8988T (cell line): ENCODE measurements around the gene POLR3GL.
"Not testable (repeated sequence)": the region's sequence is repeated elsewhere in the genome, so short reads cannot be mapped to it uniquely, and the experiment has no call there.

Experiments
- DNase-seq: peaks from one replicate; pipeline ENCODE4 v3.0.0; 2011

Gene POLR3GL, protein sequence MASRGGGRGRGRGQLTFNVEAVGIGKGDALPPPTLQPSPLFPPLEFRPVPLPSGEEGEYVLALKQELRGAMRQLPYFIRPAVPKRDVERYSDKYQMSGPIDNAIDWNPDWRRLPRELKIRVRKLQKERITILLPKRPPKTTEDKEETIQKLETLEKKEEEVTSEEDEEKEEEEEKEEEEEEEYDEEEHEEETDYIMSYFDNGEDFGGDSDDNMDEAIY

GRCh38 chr1:145964328-145965118 lies at the start of gene POLR3GL, which contains the start of gene ANKRD34A:
TSS of gene POLR3GL (plus strand) at chr1:145964690. CDS start at chr1:145974866, 10,176 bp downstream.
TSS of gene ANKRD34A (minus strand) at chr1:145964575. CDS start at chr1:145961759, 2,816 bp downstream.
- DNase-seq = peak; percentile 69

GRCh38 chr1:145916745-145917144 lies 47.7 kb upstream of the POLR3GL start:
- DNase-seq = no peak

DNA sequence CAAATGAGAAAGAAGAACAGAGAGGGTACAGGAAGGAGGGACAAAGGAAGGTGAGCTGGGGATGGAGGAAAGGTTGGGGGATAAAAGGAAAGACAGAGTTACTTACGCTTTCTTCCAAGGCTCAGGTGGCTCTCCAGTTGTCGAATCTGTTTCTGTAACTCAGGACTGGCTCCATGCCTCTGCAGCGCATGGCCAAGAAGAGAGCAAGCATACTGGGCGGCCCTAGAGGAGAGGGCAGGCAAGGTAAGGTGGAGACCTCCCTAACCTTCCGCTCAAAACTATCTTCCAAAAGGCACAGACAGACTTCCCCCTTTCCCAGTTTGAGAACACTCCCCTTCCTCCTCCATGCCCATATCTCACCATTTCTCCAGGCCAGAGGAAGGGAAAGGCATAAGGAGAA lies 46.9 kb upstream of the POLR3GL start:
- no peak for DNase-seq

GRCh38 chr1:145918144-145918991 lies 46.1 kb upstream of the POLR3GL start, which contains the start of gene PEX11B:
TSS of gene PEX11B (minus strand) at chr1:145918717. CDS start at chr1:145918688, 29 bp downstream.
- DNase-seq = peak; percentile 68

DNA sequence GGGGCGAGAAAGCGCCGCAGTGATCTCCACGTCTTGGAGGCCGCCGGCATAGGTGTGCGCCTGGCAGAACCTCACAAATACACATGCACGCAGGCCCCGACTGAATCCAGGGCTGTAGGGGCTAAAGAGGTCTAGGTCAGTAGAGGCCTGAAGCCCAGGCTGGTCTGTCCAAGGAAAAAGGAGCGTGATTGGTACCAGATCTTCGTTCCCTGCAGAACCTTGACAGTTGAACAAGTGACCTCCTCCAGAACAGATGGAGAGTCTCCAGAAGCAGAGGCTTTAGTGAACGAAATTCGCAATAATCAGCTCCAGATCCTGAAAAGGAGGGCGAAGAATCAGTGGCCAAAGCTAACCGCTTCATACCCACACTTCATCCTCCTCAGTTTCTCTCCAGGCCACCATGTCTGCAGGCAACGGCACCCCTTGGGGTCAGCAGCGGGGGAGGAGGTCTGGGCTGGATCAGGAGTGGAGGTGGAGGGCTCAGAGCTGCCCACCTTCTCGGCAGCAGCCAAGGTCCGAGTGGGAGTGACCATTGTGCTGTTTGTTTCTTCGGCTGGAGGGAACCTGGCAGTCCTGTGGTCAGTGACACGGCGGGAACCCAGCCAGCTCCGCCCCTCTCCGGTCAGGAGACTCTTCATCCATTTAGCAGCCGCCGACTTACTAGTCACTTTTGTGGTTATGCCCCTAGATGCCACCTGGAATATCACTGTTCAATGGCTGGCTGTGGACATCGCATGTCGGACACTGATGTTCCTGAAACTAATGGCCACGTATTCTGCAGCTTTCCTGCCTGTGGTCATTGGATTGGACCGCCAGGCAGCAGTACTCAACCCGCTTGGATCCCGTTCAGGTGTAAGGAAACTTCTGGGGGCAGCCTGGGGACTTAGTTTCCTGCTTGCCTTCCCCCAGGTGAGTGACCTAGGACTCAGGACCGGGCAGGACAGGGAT lies 45.2 kb upstream of the POLR3GL start:
- DNase-seq = peak; percentile 51

DNA sequence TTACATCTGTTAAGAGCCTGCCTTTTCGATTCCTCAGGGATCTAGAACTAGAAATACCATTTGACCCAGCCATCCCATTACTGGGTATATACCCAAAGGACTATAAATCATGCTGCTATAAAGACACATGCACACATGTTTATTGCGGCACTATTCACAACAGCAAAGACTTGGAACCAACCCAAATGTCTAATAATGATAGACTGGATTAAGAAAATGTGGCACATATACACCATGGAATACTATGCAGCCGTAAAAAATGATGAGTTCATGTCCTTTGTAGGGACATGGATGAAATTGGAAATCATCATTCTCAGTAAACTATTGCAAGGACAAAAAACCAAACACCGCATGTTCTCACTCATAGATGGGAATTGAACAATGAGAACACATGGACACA lies 44.2 kb upstream of the POLR3GL start:
- DNase-seq = not testable (repeated sequence)

DNA sequence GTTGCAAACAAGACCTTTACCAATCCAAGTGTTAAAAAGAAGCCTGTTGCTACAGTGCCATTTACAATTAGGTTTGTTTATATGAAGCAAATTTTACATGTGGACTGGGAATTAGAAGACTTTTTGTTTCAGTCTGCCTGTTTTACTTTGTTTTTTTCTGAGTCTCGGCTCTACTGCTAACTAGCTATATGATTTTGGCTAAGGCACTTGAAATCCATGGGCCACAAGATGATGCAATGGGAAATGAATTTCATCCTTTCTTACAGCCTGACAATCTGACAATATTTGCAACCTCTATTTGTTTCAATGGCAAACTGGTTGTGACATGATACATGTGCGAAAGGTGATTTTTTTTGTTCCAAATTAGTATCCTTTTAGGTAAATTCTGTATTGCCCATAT lies 42.2 kb upstream of the POLR3GL start:
- DNase-seq = no peak

- no peak for DNase-seq
Observed at GRCh38 chr1:145926686-145927062, 37.8 kb upstream of the POLR3GL start.

- DNase-seq = no peak
Observed at GRCh38 chr1:145927063-145927886, 37.2 kb upstream of the POLR3GL start, which contains the start of gene RBM8A. TSS of gene RBM8A (minus strand) at chr1:145927484. CDS start at chr1:145927426, 58 bp downstream.

DNA sequence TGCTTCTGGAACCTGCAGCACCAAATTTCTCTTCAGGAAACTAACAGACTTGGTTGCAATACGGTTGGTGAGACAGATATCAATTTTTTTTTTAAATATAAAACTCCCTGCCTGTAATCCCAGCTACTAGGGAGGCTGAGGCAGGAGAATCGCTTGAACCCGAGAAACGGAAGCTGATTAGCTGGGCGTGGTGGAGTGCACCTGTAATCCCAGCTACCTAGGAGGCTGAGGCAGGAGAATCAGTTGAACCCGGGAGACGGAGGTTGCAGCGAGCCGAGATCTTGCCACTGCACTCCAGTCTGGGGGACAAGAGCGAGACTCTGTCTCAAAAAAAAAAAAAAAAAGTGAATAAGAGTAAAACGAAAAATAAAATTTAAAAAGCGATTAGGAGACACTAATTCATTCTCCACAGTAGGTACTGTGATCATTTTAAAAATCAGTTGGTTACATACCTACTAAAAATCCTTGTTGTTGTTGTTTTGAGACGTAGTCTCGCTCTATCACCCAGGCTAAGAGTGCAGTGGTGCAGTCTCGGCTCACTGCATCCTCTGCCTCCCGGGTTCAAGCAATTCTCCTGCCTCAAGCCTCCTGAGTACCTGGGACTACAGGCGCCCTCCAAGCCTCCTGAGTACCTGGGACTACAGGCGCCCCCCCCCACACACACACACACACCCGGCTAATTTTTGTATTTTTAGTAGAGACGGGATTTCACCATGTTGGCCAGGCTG lies 36.4 kb upstream of the POLR3GL start:
- DNase-seq = no peak

- DNase-seq = not testable (repeated sequence)
Observed at GRCh38 chr1:145932522-145933009, 31.9 kb upstream of the POLR3GL start.

DNA sequence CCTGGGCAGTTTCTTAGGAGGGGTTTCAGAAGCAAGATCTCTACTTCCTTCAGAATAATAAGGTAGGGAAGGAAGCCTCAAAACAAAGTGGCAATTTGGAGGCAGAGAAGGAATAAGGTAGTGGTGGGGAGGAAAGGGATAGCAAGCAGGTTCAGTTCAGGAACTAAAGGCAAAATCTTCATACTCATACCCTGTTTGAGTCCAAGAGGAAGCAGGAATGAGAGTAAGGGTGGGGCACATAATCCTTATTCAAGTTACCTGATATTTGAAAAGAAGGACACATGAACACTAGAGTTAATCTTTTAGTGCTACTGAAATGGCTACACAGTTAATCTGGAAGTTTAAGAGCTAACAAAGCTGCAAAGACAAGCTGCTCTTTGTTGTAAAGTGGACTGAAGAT lies 28.8 kb upstream of the POLR3GL start:
- no peak for DNase-seq

- no peak for DNase-seq
Observed at GRCh38 chr1:145936247-145936646, 28.2 kb upstream of the POLR3GL start.

- no peak for DNase-seq
Observed at GRCh38 chr1:145937436-145937835, 27.1 kb upstream of the POLR3GL start.

- no peak for DNase-seq
Observed at GRCh38 chr1:145942405-145942804, 22.1 kb upstream of the POLR3GL start.

- DNase-seq = no peak
Observed at GRCh38 chr1:145942871-145943270, 21.6 kb upstream of the POLR3GL start.

DNA sequence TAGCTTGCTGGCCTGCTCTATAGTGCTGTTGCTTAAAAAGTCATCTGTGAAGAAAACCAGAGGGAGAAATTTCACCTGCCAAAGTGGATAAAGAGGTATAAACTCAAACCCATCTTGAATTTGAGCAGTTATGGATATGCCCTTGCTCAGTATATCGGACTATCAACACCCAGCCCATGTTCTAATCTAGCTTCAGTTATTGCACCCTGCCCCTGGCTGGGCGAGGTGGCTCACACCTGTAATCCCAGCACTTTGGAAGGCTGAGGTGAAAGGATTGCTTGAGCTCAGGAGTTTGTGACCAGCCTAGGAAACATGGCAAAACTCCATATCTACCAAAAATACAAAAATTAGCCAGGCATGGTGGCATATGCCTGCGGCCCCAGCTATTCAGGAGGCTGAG lies 20.0 kb upstream of the POLR3GL start:
- DNase-seq = no peak

DNA sequence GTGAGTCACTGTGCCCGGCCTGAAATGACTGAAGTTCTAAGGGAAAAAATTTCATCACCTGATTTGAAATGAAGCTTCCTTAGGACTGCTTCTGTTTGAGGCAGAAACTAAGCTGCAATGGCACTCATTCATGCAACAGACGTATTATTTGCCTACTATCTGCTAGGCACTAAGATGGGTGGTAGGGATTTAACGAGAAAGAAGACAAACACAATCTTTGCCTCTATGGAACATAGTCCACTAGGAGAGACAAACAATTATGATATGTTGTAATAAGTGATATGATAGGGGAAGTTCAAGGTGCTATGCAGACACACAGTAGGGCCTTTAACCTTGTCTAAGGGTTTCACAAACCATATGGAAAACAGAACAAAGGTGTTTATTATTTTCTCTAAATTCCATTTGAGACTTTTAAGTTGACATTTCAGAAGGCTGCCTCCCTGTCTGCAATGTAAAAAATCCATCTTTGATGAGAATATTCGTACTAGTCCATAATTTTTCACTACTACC lies 18.0 kb upstream of the POLR3GL start:
- DNase-seq = no peak

DNA sequence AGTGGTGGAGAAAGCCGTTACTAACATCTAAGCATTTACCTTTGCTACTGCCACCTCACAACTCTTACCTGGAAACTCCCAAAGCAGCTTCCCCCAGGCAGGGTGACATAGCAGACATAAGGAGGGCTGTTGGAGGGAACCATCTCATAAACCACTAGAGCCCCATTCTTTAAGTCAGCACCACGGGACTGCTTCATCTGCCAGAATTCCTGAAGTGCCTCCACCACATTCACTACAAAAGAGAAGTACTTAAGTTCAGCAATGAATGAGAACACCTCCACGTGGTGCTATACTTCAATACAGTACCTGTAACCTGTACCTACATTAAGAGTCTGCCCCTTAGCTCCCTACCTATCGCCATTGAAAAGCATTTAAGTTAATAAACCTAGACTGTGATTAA lies 16.9 kb upstream of the POLR3GL start:
- no peak for DNase-seq

- no peak for DNase-seq
Observed at GRCh38 chr1:145949219-145949618, 15.3 kb upstream of the POLR3GL start.
